GM18909 (cell line): ENCODE measurements around the gene C2CD4D.

Source experiments
- ATAC-seq: cut with Tn5 transposase; IDR thresholded peaks from one replicate; pipeline ENCODE4 v1.9.1; 2021; ENCODE audit warnings: mild to moderate bottlenecking; ENCODE audit not compliant: unreplicated experiment, poor library complexity

The C2CD4D gene

DNA sequence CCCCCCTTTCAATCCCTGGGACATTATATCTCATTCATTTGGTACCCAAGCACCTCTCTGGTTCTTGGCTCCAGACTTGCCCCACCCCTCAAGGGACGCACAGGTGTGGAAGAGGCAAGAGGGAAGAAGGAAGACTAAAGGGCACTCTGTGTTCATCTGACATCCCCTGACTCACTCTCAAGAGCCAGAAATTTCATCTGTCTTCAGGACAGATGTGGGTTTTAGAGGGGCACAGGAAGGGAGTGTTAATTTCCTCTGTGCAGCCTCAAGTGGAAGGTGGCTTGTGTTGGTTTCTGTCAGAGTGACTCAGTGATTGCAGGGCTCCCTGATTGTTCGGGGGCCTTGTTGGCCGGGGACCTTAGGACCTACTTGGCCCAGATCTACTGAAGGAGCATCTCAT, 2.4 kb downstream of the C2CD4D start:
- ATAC-seq = no peak

DNA sequence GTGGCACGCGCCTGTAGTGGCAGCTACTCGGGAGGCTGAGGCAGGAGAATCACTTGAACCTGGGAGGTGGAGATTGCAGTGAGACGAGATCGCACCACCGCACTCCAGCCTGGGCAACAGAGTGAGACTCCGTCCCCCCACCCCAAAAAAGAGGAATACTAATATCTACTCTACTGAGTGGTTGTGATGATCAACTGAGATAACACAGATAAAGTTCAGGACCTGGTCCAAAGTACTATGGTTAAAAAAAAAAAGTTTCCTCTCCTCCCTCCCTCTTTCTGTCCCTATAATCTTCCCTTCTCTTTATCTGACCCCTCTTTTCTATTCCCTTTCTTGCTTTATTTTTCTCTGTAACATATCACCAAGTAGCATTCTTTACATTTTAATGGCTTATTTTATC, 4.0 kb downstream of the C2CD4D start:
- no peak for ATAC-seq

DNA sequence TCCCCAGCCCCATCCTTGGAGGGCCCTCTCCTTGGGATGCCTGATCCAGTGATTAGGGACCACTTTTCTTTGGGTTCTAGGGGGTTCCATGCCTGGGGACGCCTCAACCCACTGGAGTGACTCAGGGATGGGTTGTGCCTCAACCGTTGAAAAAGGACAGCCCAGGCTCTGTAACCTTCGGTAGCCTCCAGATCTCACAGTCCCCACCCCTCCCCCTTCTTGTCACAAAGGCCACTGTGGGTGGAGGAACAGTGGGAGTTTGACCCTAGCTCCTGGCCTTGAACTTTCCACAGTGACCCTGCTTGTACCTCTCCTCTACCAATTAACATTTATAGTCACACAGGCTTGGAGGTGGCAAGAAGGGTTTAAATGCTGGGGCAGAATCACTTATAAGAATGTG, 5.4 kb downstream of the C2CD4D start:
- no peak for ATAC-seq

DNA sequence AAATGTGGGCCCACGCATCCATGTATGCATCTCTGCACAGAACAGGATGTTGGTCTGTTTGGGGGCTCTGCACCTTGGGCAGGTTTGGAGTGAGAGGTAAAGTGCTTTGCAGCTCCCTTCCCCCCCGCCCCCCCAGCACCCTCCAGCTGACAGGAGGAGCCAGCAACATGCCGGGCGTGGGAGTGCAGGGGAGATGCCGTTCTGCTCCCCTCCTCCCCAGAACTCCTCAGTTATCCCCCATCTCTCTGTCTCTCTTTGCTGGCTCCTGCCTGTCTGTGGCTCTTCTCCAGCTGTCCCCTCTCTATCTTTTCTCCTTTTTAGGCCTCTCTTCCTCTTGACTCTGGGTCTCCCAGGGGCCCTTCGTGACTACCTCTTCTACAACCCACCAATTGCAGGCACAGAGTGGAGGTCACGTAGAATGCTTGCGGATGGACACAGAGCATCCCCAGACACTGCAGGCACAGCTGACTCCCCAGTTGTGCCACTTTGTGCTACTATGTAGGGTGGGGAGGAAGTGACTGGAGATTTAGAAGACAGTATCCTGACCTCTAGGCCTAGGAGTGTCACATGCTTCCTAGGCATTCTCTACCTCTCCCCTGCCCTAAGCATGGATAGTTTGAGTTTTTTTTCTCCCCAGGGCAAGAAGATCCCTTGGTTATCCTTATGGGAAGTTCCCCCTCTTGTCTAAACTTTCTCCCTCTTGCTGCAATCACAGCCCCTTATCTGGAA, 6.3 kb downstream of the C2CD4D start:
- no peak for ATAC-seq

DNA sequence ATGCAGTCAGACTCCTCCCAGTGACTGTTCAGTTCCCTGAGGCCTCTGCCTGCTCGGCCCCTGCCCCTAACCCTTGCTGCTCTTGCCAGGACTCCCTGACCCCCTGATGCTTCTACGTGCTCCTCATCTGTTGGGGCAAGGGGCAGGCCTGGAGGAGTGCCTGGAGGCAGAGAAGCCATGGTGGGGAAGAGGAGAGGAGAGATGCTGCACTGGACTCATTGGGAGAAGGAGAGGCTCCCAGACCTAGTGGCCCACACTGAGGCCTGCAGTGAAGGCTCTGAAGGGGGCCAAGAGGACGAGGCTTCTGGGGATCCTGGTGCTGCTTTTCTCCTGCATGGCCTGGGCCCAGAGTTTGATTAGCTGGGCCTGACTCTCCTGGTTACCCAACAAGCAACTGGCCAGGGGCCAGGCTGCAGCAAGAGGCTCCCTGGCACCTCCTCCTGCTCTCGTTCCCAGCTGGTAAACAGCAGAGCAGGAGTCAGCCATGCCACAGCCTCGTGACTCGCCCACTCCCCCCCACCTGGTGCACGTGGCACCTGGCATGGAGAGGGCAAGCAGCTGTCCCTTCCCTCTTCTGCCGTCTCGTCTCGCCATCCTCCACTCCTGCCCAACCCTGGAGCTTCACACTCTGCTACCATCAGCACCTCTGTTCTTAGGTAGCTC, 7.2 kb downstream of the C2CD4D start:
- no peak for ATAC-seq

DNA sequence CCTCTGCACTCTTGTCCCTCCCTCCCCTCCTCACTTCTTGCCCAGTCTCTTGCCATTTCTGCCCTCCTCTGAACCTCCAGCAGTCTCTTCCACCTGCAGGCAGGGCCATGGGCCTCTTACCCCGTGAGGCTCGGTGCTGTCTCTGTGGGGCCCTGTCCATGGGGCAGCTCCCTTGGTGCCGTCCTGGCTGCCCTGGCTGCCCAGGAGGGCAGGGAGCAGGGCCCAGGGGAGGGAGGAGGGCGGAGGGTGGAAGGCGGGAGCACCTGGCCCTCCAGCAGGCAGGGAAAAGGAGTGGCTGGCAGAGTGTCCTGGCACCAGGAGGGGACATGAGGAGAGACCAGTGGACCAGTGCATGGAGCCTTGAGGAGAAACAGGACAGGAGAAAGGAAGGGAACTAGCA, 8.0 kb downstream of the C2CD4D start, which contains the start of gene RORC:
Gene RORC, minus strand, starts transcription at position 198 of the 400 bp plus-strand sequence. Its CDS starts 38 bp downstream, at position 160.
- ATAC-seq = no peak

DNA sequence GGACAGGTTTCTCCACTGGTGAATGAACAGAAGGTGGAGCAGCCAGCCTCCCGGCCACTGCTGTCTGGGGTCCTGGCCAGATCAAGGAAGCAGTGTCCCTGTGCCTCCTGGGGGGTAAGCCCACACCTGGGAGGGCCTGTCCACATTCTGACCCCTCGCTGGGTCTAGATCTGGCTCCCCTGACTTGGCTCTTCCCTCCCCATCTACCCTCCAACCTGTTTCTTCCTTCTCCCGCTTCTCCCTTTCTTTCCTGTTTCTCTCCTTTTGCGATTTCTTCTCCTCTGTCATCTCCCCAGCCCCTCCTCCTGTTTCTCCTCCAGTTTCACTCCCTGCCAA, 8.4 kb downstream of the C2CD4D start:
- no peak for ATAC-seq

DNA sequence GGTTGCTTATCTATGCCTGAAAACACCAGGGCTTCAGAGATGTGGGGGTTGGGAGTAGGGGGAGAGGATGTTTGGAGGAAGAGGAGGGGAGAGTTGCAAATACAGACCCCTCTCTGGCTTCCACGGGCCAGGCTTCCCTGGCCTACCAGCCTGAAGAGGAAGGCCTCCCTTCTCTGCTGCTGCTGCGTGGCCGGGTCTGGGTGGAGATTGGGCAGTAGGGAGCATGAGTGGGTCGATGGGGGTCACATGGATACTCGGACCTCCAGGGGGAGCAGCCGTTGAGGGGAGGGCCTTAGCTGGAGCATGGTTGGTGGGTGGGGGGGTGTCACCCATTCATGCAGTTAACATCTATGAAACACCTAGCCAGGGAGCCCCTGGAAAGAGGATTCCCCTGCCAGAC, 9.6 kb downstream of the C2CD4D start:
- ATAC-seq = no peak

DNA sequence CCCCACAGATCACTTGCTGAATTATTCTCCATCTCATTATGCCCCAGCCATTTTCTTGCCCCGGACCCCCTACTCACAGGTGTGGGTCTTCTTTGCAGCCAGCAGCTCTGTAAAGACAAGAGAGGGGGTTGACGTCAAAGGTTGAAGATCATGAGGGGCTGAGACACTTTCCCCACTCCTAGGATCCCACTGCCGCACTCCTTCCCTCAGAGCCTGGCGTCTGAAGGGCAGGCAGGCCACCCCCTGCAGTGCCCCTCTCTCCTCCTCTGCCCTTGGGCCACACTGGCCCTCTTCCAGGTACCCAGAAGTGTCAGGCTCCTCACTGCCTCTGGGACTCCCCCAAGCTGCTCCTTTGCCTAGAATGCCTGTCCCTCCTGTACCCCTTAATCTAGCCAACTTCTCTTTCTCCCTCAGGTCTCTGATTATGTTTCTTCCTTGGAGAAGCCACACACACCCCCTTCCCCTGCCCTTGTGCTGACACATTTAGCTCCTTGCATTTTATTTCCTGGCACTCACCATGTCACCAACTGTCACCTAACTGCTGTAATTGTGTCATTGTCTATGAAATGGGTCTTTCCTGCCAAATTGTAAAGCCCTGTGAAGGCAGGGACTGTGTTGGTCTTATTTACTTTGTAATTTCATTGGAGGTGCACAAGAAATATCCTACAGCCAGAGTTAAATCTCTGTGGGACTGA, 10.1 kb downstream of the C2CD4D start:
- ATAC-seq = no peak

DNA sequence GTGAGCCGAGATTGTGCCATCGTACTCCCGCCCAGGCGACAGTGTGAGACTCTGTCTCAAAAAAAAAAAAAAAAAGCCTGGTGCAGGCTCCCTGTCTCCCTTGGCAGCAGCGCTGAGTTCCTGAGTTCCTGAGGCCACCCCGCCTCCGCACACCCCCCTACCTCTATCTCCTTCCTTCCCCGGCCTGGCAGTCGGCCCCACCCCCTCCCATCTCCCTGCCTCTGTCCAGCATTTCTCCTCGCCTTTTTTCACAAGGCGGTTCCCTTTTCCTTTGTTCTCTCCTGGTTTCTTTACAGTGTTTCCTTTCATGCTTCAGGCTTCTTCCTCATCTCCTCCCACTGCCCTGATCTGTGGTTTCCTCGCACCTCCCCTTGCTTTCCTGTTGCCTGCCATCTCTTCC, 10.7 kb downstream of the C2CD4D start:
- no peak for ATAC-seq

DNA sequence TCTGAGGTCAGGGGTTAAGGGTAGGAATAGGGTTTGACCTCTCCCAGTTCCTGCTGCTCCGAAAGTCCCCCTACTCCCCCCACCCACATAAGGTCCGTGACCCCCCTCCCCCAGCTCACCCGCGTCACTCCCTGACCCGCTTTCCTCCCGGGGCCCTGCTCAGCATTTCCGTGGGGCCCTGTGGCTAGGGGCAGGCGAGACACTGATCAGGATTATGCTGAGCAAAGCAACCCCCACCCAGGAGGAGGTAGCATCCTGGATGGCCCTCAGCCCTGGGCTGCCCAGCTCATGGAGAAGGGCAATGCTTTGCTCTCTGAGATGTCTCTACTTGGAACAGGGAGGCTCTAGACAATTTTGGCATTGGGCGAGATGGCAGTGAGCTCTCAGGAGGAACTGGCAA, 11.8 kb downstream of the C2CD4D start:
- ATAC-seq = no peak

DNA sequence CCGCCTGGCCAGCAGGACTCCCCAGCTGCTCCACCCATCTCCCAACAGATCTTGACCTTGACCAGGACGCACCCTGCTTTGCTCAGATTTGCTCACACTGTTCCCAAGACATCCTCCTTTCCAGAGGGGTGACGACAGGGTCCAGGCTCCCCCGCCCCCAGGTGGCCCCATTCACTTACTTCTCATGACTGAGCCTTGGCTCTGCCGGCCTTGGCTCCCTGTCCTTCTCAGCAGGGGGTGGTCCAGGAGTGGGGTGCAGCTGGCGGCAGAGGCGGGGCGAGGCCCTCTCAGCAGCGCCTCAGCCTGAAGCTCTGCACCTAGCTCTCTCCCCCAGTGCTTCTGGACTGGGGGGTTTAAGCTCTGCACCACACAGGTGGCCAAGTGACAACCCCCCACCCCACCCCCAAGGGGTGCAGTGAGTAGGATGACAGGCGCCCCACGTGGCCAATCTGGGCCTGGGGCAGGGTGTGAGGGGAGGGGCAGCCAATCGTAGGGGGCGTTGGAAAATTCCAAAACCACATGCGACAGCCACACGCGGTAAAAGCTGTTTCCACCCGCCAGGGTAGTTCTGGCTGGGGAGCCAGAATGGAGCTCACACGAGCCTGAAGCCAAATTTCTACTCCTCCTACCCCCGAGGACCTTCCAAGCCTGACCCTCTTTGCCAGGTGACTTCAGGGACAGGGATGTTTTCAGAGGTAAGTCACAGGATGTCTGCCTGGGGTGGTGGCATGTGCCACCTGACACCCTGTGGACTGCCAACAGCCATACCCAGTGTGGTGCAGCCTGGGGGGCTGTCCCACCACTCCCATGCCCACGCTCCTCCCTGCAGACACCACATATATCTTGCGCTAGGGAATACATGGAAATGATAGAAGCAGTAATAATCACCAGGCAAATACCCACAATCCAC, 13.6 kb downstream of the C2CD4D start:
- no peak for ATAC-seq

DNA sequence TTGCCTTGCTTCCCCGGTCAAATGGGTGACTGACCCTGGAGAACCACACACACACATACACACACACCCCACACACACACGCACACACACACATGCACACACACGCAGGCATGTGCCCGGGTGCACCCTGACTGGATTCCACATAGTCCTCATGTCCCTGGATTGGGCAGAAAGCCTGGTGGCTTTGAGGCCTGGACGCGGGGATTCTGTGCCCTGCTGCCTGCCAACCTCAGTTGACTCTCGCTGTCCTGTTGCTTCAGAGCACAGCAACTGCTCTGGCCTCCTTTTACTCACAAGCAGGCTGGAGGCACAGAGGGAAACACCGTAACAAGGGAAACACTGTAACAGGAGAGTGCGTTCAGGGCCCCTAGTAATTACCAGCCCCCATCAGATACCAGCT, 14.4 kb downstream of the C2CD4D start:
- ATAC-seq = no peak

DNA sequence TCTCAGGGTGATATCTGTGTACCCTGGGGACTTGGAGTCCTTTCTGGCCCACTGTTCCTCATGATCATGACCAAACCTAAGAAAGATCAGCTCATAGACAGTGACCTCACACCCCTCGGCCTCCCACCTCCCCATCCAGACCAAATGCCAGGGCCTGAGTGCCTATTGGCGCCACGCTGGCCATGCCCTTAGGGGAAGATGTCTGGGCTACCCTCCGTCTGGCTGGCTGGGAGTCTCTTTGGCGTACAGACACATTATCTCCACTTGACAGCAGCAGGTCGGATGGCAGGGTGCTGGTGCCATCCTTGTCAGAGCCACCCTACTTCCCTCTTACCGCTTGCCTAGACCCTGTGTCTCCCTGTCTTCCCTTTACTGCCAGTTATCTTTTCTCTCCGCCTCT, 16.4 kb downstream of the C2CD4D start:
- ATAC-seq = no peak

DNA sequence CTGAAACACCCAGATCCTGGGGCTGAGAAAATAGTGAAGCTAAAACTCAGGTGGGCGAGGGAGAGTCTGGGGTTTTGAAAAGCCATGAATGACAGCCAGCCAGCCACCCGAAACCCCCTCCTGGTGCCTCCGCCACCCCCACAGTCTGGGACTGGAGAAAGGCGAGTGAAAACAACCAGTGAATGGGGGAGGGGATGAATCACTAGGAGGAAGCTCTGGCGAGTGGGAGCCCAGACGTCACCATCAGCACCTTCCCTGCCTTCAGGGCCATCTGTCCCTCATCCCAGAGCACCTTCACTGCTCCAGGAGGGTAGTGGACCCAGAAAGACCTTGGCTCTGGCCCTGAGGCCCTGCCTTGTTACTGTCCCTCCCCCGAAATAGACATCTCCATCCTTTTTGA, 17.2 kb downstream of the C2CD4D start:
- no peak for ATAC-seq

DNA sequence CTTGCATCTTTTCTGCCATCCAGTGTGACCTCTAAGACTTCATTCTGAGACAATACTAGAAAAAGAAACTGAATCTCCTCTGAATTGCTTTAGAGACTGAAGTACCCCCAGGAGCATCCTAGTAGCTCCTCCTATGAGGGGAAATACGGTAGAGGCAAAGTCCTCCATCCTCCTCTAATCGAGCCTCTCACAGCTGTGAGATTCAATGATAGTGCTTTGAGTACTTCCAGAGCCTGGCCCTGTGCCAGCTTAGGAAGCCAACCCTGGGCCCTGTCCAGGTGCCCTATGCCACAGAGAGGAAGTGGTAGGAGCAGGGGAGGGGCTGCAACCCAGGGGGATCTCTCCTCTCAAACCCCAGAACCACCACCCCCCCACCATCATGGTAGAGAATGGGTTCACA, 18.7 kb downstream of the C2CD4D start:
- no peak for ATAC-seq

DNA sequence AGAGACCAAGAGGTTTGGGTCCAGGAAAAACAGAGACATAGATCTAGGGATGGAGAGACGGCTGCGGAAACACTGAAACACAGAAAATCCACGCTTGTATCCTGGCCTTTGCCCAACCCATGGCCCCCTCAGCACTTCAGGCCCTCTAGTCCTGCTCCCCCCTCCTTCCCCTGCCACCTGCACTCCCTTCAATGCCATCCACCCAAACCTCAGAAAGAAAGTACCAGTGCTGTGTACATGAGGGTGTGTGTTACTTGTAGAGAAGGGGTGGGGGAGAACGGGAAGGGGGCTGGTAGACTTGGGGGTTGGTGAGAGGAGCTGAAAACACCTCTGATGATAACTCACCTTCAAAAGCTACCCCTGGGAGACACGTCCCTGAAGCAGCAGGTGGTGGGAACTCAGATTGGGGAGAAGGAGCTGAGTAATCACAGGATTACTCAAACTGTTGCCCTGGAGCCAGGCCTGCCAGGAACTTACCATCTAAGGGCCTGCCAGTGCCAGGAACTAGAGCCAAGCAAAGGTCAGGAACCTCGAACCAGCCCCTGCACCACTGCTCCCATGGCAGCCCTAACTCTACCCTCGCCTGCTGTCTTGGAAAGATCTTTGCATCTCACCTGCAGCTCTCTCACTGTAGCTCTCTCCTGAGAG, 19.5 kb downstream of the C2CD4D start:
- ATAC-seq = no peak

DNA sequence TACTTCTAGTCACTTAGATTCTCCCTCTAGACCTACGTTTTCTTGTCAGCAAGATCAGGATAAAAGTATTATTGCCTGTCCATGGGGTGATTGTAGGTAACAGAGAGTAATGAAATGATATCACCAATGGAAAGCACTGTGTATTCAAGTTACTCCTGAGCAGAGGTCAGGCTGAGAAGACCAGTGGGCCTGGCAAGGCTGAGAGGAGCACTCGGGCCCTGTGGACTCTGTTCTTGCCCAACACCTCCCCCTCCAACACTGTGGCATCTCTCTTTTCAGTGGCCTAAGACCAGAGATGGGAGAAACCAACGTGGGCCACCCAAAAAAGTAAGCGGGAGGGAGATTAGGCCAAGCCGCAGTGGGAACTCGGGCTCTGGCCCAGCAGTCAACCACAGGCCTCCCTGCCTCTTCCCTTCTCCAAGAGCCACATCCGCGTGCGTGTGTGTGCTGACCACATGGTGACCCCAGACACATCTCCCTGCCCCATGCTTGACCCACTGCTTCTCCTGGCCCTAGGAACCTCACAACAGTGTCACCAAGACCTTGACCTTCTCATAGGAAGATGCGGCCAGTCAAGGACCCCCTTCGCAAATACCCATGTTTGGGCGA, 20.3 kb downstream of the C2CD4D start:
- ATAC-seq = no peak

DNA sequence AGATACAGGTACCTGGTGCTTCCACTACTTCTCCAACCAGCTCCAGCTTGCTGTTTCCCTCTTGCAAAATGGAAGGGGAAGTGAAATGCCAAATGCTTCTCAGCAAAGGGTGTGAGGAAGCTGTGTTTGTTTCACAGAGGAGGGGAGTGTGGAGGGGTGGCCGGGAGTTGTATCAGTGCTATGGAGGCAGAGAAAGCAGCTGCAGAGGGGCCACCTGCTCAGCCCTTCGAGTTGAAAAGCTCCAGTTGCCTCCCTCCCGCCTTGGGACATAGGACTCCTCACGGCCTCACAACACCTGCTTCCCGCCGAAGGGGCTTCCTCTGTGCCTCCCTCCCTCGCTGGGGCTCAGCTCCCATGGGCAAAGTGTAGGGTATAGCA, 22.3 kb downstream of the C2CD4D start:
- ATAC-seq = no peak
